Uterus (tissue), 2 donors: ENCODE results near the gene LRRC26.
"Not testable (repeated sequence)": the region's sequence is repeated elsewhere in the genome, so short reads cannot be mapped to it uniquely, and the experiment has no call there.

ENCODE experiments used
- CTCF ChIP-seq, 4 experiments: fragments of 200-600 bp in 2 of 4; fragments of 450-650 bp in 2 of 4; sonication (generic) in 2 of 4; IDR thresholded peaks; one replicate each; pipeline ENCODE4 v1.5.1; 2016 to 2019; ENCODE audit warnings: antibody characterized with exemption in 4 of 4, mild to moderate bottlenecking in 2 of 4, moderate library complexity in 1 of 4
- POLR2A ChIP-seq, 2 donors: fragments of 450-650 bp; IDR thresholded peaks; one replicate each; pipeline ENCODE4 v1.6.1; 2016; ENCODE audit warnings: antibody characterized with exemption in 2 of 2, mild to moderate bottlenecking in 1 of 2, moderate library complexity in 1 of 2

- TF ChIP-seq CTCF, POLR2A (IDR thresholded peaks at IDR 0.05): not testable (repeated sequence)
Measured at GRCh38 chr9:137123952-137124462, 45.8 kb downstream of the LRRC26 start.
